ENCODE results near the gene SNAP91.

The SNAP91 gene

DNA sequence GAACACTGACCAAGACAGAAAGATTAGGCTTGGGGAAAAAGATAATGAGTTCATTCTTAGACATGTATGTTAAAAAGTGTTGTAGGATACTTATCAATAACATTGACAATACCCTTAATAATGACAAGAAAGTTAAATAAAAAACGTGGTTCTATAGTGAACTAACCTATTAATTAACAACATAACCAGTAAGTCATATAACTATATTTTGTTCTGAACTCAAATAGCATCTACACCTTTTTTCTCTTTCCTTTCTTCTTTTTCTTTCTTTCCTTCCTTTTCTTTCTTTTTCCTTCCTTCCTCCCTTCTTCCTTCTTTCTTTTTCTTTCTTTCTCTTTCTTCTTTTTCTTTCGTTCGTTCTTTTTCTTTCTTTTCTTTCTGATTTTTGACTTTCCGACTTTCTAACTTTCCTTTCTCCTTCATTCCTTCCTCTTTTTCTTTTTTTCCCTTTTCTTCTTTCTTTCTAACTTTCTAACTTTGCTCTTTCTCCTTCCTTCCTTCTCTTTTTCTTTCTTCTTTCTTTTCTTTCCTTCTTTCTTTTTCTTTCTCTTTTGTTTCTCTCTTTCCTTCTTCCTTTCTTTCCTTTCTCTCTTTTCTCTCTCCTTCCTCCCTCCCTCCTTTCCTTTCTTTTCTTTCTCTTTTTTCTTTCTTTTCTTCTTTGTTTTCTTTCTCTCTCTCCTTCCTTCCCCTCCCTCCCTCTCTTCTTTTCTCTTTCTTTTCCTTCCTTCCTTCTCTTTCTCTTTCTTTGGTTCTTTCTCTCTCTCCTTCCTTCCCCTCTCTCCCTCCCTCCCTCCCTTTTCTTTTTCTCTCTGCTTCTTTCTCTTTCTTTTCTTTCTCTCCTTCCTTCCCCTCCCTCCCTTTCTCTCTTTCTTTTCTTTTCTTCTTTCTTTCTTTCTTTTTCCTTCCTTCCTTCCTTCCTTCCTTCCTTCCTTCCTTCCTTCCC lies 172.0 kb downstream of the SNAP91 start:
- no peak for DNase-seq

DNA sequence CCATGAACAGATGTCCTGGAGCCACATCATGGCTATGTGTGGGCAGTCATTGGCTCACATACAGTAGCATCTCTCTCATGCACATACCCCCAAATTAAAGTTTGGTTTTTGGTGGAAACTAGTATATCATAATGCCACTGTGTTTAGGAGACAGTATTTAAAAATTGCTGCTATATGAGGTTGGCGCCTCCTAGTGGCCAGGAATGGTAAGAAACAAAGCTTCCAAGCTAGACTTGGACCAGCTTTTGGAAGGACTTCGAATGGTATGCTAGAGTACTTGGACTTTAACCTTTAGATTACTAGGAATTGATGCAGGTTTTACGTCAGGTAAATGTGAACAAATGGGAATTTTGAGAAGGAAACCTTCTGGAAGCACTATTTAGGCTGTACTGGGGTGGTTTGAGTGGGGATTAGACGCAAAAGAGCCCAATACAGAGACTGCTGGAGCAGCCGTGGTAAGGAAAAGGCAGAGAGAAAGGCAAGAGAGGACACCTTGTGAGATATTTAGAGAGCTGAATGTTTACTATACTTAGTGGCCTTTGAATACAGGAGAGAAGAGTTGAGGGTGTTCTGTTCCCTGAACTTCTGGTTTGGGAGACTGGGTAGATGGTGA lies 172.8 kb downstream of the SNAP91 start:
- DNase-seq = peak; percentile 7

DNA sequence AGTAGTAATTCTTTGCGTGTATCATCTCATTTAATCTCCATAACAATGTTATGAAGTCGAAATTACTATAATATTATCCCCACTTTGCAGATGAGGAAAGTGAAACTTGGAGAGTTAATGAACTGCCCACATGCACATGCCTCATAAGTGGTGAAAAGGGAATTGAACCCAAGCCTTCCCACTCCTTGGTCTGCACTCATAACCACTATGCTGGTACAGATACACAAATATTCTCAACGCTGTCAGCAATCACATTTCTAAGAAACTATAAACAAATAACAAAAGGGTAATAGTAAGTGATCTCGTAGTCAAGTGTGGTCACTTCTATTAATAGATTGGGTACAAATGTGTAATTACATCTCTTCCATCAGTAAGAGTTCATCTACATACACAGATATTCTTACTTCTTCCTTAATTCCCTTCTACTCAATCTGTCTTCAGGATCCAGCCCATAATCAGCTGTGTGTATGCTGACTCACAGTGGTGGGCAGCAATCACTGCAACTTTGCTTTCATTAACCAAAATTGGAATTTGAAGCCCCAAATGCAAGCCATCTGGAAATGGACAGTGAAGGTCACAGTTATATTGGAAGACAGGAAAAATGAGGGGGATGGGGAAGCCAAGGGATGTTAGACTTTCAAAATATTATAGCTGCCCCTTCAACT lies 190.0 kb downstream of the SNAP91 start:
- no peak for DNase-seq

DNA sequence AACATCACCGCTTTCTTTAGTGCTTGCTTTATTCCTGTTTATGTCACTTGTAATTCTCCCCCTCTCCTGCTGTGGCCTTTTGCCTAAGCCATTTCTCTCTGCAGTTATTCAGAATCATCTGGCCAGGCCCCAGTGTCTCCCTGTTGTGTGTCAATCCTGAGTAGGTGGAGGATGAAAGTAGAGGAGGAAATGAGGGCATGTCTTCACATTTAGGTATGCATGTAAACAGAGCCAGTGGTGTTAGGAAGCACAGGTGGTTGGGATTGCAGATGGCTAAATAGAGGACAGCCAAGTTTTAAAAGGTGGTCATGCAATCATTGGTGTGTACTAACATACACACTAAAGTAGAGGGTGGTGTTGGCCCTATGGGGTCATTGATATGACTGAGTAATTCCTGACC lies 191.4 kb downstream of the SNAP91 start:
- DNase-seq = no peak

DNA sequence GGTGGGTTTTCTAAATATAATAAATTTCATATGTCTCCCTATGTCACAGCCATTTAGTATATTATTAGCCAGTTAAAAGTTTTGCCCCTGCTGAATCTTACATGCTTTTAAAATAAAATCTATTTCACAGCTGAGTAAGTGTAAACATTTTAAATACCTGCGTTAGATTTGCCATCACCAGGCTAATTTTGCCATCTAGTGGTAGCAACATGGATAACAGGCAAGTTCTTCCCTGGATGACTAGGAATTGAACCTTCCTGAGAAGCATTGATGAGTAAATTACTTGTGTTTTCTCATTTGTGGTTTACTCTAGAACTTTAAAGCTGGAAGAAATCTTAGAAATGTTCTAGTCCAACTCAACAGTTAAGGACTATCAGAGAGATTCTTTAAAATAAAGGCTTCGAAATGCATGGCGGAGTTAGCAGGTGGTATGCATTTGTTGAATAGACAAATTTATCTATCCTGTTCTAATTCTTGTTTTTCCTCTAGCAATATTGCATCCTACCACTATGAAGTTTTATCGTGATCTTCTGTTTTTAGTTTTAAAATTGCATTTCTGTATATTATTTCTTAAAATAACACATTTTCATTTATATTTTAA lies 193.9 kb downstream of the SNAP91 start:
- DNase-seq = peak; percentile 51

DNA sequence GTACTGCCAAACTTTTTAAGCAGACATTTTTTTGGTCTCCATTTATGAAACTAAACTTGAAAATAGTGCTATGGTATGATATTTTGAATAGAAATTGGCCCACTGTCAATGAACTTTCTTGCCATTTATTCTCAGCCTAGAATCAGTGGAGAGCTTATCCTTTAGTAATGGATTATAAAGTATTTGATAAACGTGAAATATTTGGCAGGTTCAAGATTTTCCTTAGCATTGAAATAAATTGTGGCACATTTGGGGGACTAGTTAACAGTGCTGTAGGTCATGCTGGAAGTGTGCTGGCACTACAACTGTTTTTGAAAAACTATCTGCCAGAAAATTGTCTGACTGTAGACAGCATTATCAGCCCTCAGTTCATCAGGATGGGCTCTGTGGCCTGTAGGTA lies 194.4 kb downstream of the SNAP91 start:
- DNase-seq = no peak

DNA sequence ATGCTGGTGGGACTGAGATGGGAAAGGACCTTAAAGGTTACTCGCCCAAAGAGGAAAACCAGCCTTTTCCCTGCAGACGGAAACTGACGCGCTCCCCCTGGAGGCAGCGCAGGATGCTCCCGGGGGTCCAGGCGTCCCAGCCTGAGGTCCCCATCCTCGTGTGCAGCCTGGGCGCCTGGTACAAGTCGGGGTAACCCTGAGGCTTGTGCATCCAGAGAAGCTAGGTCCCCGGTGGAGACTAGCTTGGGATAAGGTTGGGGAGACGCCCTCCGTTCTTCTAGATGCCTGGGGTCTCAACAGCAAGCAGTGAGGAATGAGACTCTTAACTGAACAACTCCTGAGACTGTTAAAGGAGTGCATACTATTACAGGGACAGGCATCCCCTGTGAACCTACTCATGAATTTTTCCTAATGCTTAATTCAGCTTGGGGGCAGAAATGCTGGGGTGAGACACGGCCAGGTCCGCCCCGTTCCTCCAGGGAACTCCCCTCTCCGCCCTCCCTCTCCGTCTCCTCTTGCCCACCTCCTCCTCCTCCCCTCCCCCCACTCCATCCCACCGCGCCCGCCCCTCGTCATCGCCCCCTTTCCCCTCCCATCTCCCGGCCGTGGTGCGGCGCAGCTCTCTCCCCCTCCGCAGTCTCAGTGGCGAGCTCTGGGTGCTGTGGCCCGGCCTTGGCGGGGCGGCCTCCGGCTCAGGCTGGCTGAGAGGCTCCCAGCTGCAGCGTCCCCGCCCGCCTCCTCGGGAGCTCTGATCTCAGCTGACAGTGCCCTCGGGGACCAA lies 196.8 kb downstream of the SNAP91 start, which contains the start of gene PRSS35:
Gene PRSS35, plus strand, starts transcription at position 634 of the 781 bp plus-strand sequence. CDS start 10,908 bp downstream, outside the sequence.
- peak; percentile 53 for DNase-seq

DNA sequence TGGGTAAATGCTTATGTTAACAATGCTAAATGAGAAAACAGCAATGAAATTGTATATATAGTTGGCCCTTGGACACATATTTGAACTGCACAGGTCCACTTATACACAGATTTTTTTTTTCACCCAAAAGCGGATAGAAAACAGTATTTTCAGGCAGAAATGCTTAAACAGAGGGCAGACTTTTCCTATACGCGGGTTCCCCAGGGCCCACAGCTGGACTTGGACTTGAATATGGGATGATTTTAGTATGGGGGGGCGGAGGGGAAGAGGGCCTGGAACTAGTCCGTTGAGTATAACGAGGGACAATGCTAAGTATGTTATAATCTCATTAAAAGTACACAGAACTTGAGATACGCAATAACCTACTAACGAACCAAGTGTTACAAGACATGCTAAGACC lies 197.6 kb downstream of the SNAP91 start:
- no peak for DNase-seq

DNA sequence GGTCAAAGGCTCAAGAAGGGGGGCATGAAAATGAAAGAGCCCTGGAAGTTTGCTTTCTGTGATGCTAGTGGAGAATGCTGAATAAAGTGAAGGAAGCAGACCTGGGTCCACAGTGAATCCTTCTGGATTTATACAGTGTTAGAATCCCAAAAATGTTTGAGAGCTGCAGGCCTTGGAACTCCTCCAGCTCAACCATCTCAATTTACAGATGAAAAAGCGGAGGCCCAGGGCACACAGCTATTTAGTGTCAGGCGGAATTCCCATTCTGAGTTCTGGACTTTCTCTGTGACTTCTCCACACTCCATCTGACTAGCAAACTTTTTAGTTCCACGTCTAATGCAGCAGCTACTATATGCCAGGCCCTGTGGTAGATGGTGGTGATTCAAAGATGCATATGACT lies 198.1 kb downstream of the SNAP91 start:
- no peak for DNase-seq

DNA sequence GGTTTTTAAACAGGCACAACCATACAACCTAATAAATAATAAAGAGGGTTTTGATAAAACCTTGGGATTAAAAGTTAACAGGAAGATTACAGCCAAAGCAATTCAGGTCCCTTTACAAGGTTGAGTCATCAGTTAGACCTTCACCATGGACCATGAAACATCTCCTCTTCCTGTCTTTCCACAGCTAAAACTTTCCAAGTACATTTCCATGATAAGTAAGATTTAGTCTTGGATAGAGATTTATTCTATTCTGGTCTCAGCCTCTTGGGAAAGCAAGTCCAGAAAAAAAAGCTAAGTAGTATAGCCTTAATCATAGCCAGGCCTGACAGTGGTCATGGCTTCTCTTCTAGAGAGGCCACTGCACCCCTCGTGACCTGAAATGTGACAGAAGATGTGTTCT lies 199.5 kb downstream of the SNAP91 start:
- DNase-seq = no peak

DNA sequence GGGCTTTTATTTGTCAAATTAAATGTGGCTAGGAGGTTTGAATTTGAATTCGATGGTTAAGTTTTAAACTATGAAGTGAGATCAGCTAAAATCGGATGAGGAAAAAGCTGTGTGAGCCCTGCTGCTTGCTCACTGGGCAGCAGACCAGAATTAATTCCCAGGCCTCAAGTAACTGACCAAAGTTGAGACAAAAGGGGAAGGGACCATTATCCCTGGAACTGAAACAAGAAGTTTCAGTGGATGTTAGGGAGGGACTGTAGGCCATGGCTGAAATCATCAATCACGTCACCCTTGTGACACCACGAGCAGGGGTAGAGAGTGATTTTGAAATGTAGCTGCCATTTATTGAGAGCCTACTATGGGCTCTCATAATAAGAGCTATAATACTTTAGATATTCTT lies 203.5 kb downstream of the SNAP91 start:
- no peak for DNase-seq
